GM12878 (cell line): ENCODE results near the gene MCM5.

Experiments used
- BCLAF1 ChIP-seq: fragments of 450-650 bp; IDR thresholded peaks from 2 replicates; pipeline ENCODE4 v1.6.1; 2017; ENCODE audit warnings: antibody characterized with exemption, mild to moderate bottlenecking, moderate library complexity
- EP300 ChIP-seq, 2 experiments: fragments of 150-350 bp in 1 of 2; IDR thresholded peaks; 2 replicates each; pipeline ENCODE4 v1.6.1; 2011 to 2012; ENCODE audit warnings: low read depth in 2 of 2, low read length in 2 of 2, borderline replicate concordance in 1 of 2, improper control_type of control experiment in 1 of 2, inconsistent platforms in 1 of 2; ENCODE audit not compliant: control insufficient read depth in 1 of 2
- TF ChIP-seq, protein P1 (sequence below), 3 experiments: IDR thresholded peaks in 2 of 3; conservative IDR thresholded peaks in 1 of 3; 2 replicates each; pipeline ENCODE4 v1.5.1; 2011; ENCODE audit warnings: low read depth in 3 of 3, low read length in 3 of 3, mild to moderate bottlenecking in 3 of 3, control low read depth in 2 of 3, moderate library complexity in 2 of 3, inconsistent platforms in 1 of 3, mixed read lengths in 1 of 3; ENCODE audit not compliant: control insufficient read depth in 2 of 3, insufficient read depth in 1 of 3; ENCODE audit errors: extremely low read depth in 1 of 3

GRCh38 chr22:35444685-35445399 is 44.9 kb downstream of the MCM5 start:
- TF ChIP-seq, protein P1, sequence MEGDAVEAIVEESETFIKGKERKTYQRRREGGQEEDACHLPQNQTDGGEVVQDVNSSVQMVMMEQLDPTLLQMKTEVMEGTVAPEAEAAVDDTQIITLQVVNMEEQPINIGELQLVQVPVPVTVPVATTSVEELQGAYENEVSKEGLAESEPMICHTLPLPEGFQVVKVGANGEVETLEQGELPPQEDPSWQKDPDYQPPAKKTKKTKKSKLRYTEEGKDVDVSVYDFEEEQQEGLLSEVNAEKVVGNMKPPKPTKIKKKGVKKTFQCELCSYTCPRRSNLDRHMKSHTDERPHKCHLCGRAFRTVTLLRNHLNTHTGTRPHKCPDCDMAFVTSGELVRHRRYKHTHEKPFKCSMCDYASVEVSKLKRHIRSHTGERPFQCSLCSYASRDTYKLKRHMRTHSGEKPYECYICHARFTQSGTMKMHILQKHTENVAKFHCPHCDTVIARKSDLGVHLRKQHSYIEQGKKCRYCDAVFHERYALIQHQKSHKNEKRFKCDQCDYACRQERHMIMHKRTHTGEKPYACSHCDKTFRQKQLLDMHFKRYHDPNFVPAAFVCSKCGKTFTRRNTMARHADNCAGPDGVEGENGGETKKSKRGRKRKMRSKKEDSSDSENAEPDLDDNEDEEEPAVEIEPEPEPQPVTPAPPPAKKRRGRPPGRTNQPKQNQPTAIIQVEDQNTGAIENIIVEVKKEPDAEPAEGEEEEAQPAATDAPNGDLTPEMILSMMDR (IDR thresholded peaks at IDR 0.05 in 2 of 3, conservative IDR thresholded peaks at IDR 0.05 in 1 of 3; ENCODE audit: control insufficient read depth in 2 of 3, extremely low read depth in 1 of 3, insufficient read depth in 1 of 3, low read depth in 3 of 3, low read length in 3 of 3) = no peak
- no peak for TF ChIP-seq BCLAF1
- no peak for TF ChIP-seq EP300 (IDR thresholded peaks at IDR 0.05; ENCODE audit: borderline replicate concordance in 1 of 2, control insufficient read depth in 1 of 2, low read depth in 2 of 2, low read length in 2 of 2)
